Thoracic aorta (tissue), 2 donors: Measurements from ENCODE around the gene PDE3B. TPM values are rescaled to one million over a fixed set of nuclear protein-coding genes. Genes with fewer than 3 reads are reported as not detected.
"Not testable (repeated sequence)": the region's sequence is repeated elsewhere in the genome, so short reads cannot be mapped to it uniquely, and the experiment has no call there.

ENCODE experiments used
- ATAC-seq: fragments of 150-250 bp; one replicate; pipeline ENCODE4 v1.8.0; 2017; ENCODE audit warnings: low read depth; ENCODE audit not compliant: insufficient number of reproducible peaks, low FRiP score
- DNase-seq: peaks from one replicate; pipeline ENCODE4 v3.0.0-alpha.2; 2020; ENCODE audit warnings: low spot score
- H3K27ac ChIP-seq, 2 donors: fragments of 200-600 bp; sonication (generic); 1 replicate in 1 of 2; 2 replicates in 1 of 2; pipeline ENCODE4 v1.5.1; 2016; ENCODE audit warnings: mild to moderate bottlenecking in 2 of 2, moderate library complexity in 2 of 2
- H3K27me3 ChIP-seq: fragments of 200-600 bp; sonication (generic); replicated peaks from 2 replicates; pipeline ENCODE4 v1.6.0; 2016; ENCODE audit warnings: mild to moderate bottlenecking; ENCODE audit not compliant: insufficient read depth
- H3K36me3 ChIP-seq: fragments of 200-600 bp; sonication (generic); one replicate; pipeline ENCODE4 v1.5.1; 2016
- H3K4me1 ChIP-seq, 2 donors: fragments of 200-600 bp; sonication (generic); 1 replicate in 1 of 2; 2 replicates in 1 of 2; pipeline versions ENCODE4 v1.5.1 to v1.6.0; 2016; ENCODE audit warnings: low read depth in 2 of 2, mild to moderate bottlenecking in 1 of 2; ENCODE audit not compliant: control insufficient read depth in 1 of 2
- H3K4me3 ChIP-seq: fragments of 200-600 bp; sonication (generic); 2 replicates; pipeline ENCODE4 v1.5.1; 2016; ENCODE audit warnings: mild to moderate bottlenecking
- H3K9me3 ChIP-seq: fragments of 200-600 bp; sonication (generic); 2 replicates; pipeline ENCODE4 v1.5.1; 2016
- total RNA-seq, 2 donors: library from RNA; depleted of rRNA; stranded (reverse); fragments of >200 nt; gene quantifications; one replicate each; pipeline versions ENCODE4 v1.1.0 to v1.2.3, GENCODE V29; 2016
- TF ChIP-seq, protein P1 (sequence below): fragments of 200-600 bp; sonication (generic); IDR thresholded peaks from one replicate; pipeline ENCODE4 v1.5.1; 2019; ENCODE audit warnings: antibody characterized with exemption

The PDE3B gene
- total RNA-seq, 2 donors from 2014 or later = 21.6 to 24.0 TPM

DNA sequence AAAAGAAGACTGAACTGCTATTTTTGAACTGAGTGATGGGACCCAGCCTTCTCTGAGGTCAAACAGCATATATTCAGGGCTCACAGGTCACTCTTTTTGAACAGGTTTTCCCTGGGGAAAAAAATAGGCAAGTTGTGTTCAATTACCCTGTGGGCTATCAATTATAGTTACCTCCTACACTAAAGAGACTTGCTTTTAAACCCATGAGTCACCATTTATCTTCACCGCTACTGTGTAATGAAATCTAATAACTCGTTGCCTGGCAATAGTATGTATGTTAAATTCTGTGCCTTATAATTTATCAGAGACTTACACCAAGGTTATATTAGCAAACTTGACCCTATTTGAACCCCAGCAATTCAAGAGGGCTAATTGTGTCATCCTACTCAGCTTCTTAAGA lies 149.9 kb downstream of the PDE3B start:
- Histone ChIP-seq H3K27ac (no peak overlapping the region), H3K4me1 (no peaks in the 10 kb centered on the region), H3K27me3 (no peaks in the 10 kb centered on the region), H3K9me3 (no peaks in the 10 kb centered on the region), H3K4me3 (no peak overlapping the region), H3K36me3 (no peaks in the 10 kb centered on the region)
- TF ChIP-seq, protein P1, sequence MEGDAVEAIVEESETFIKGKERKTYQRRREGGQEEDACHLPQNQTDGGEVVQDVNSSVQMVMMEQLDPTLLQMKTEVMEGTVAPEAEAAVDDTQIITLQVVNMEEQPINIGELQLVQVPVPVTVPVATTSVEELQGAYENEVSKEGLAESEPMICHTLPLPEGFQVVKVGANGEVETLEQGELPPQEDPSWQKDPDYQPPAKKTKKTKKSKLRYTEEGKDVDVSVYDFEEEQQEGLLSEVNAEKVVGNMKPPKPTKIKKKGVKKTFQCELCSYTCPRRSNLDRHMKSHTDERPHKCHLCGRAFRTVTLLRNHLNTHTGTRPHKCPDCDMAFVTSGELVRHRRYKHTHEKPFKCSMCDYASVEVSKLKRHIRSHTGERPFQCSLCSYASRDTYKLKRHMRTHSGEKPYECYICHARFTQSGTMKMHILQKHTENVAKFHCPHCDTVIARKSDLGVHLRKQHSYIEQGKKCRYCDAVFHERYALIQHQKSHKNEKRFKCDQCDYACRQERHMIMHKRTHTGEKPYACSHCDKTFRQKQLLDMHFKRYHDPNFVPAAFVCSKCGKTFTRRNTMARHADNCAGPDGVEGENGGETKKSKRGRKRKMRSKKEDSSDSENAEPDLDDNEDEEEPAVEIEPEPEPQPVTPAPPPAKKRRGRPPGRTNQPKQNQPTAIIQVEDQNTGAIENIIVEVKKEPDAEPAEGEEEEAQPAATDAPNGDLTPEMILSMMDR = no peak
- DNase-seq = no peak
- ATAC-seq = no peak

DNA sequence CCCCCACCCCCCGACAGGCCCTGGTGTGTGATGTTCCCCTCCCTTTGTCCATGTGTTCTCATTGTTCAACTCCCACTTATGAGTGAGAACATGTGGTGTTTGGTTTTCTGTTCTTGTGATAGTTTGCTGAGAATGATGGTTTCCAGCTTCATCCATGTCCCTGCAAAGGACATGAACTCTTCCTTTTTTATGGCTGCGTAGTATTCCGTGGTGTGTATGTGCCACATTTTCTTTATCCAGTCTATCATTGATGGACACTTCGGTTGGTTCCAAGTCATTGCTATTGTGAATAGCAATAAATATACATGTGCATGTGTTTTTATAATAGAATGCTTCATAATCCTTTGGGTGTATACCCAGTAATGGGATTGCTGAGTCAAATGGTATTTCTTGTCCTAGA lies 152.4 kb downstream of the PDE3B start:
- H3K27me3 ChIP-seq, H3K9me3 ChIP-seq, H3K27ac ChIP-seq, H3K4me1 ChIP-seq, H3K36me3 ChIP-seq, H3K4me3 ChIP-seq, DNase-seq, ATAC-seq: not testable (repeated sequence)

DNA sequence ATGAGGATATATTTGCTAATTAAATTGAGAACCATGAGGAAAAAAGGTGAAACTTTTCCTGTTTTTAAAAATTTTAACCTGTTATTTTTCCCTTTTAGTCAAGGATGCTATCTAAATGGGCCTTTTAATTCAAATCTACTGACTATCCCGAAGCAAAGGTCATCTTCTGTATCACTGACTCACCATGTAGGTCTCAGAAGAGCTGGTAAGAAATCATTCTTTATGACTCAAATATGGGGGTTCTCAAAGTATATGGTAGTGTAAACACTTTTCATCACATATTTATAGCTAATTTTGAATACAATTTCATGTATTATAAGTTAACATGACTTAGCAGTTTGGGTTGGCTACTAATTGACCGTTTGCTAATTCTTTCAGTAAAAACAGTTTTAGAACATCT lies 160.2 kb downstream of the PDE3B start:
- no peak for ATAC-seq
- no peak overlapping the region for H3K4me3 ChIP-seq

DNA sequence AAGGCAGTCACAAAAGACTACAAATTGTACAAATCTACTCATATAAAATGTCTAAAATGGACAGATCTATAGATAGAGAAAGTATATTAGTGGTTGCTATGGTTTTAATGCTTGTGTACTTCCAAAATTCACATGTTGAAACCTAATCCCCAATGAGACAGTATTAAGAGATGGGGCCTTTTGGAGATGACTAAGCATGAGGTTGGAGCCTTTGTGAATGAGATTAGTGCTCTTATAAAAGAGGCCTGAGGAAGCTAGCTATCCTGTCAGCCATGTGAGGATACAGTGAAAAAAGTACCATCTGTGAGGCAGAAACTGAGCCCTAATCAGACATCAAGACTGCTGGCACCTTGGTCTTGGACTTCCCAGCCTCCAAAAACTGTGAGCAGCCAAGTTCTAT lies 165.9 kb downstream of the PDE3B start:
- no peaks in the 10 kb centered on the region for H3K36me3 ChIP-seq

More for the DNA sequence above, 160.2 kb downstream of the PDE3B start:
- Histone ChIP-seq H3K4me1 (no peaks in the 10 kb centered on the region), H3K9me3 (no peaks in the 10 kb centered on the region), H3K36me3 (no peaks in the 10 kb centered on the region), H3K27me3 (no peaks in the 10 kb centered on the region), H3K27ac (no peak overlapping the region)
- DNase-seq = no peak
- TF ChIP-seq, protein P1 = no peak

DNA sequence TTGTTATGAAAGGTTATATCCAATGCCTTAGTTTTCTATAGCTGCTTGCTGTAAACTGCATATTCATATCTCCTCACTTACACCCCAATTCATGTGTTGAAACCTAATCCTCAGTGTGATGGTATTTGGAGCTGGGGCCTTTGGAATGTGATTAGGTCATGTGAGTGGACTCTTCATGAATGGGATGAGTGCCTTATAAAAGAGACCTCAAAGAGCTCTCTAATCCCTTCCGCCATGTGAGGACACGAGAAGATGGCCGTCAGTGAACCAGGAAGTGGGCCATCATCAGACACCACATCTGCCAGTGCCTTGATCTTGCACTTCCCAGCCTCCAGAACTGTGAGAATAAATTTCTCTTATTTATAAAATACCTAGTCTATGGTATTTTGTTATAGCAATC lies 169.2 kb downstream of the PDE3B start:
- Histone ChIP-seq H3K4me3 (no peak overlapping the region), H3K27ac (no peak overlapping the region), H3K4me1 (no peaks in the 10 kb centered on the region), H3K9me3 (no peaks in the 10 kb centered on the region), H3K36me3 (no peaks in the 10 kb centered on the region), H3K27me3 (no peaks in the 10 kb centered on the region)
- ATAC-seq (no peak), DNase-seq (no peak)
- TF ChIP-seq, protein P1 = no peak

More for the DNA sequence above, 165.9 kb downstream of the PDE3B start:
- ATAC-seq (no peak), DNase-seq (no peak)
- Histone ChIP-seq H3K27ac (no peak overlapping the region), H3K27me3 (no peaks in the 10 kb centered on the region), H3K4me3 (no peak overlapping the region), H3K4me1 (no peaks in the 10 kb centered on the region), H3K9me3 (no peaks in the 10 kb centered on the region)
- TF ChIP-seq, protein P1 = no peak

DNA sequence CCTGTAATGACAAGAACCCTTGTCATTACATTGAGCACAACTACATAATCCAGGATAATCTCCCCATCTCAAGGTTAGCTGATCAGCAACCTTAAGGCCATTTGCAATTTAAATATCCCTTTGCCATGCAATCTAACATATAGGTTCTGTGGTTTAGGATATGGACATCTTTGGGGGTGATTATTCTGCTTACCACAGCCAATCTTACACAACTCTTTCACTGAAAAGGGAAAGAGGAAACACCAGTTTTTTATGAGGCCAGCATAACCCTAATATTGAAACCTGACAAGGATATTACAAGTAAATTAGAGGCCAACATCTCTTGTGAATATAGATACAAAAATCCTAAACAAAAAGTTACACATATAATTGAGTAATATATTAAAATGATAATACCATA lies 169.9 kb downstream of the PDE3B start:
- Histone ChIP-seq H3K36me3 (no peaks in the 10 kb centered on the region), H3K9me3 (no peaks in the 10 kb centered on the region), H3K27ac (no peak overlapping the region), H3K4me1 (no peaks in the 10 kb centered on the region), H3K27me3 (no peaks in the 10 kb centered on the region), H3K4me3 (no peak overlapping the region)
- DNase-seq = no peak
- no peak for ATAC-seq
- TF ChIP-seq, protein P1 = no peak
